SK-N-SH (cell line): ENCODE measurements around the gene PPP2R3B. TPM values are rescaled to one million over a fixed set of nuclear protein-coding genes. Genes with fewer than 3 reads are reported as not detected.

ENCODE experiments used
- CTCF ChIA-PET: fragments of 300-600, 350-600 bp; formaldehyde crosslinking; extraction: SDS; loops from one replicate; lab custom pipeline; 2021; lab: Yijun Ruan, JAX
- POLR2A ChIA-PET: fragments of 350-600 bp; sonication (Branson Sonifier 250); formaldehyde crosslinking; extraction: SDS; loops from one replicate; lab custom pipeline; 2020; ENCODE audit warnings: antibody characterized with exemption, inconsistent platforms; lab: Yijun Ruan, JAX
- DNase-seq: peaks from one replicate; pipeline ENCODE4 v3.0.0; 2012
- H2AFZ ChIP-seq: fragments of 200-600 bp; sonication (generic); 2 replicates; pipeline ENCODE4 v1.8.1; 2016; ENCODE audit warnings: antibody characterized with exemption, mild to moderate bottlenecking, low read depth
- H3F3A ChIP-seq: fragments of 200-600 bp; sonication (generic); replicated peaks from 2 replicates; pipeline ENCODE3; 2016; ENCODE audit warnings: antibody characterized with exemption, mild to moderate bottlenecking; ENCODE audit not compliant: insufficient read depth
- H3K27ac ChIP-seq, 2 experiments: fragments of 200-500 bp in 1 of 2; fragments of 200-600 bp in 1 of 2; sonication (Bioruptor generic) in 1 of 2; sonication (generic), shearing (Covaris generic) in 1 of 2; 2 replicates each; pipeline versions ENCODE4 v1.5.1 to v1.6.1; 2014 to 2016; ENCODE audit warnings: low read depth in 2 of 2, inconsistent platforms in 1 of 2, low read length in 1 of 2, mild to moderate bottlenecking in 1 of 2, mixed read lengths in 1 of 2
- H3K27me3 ChIP-seq: fragments of 200-600 bp; sonication (generic), shearing (Covaris generic); 2 replicates; pipeline ENCODE4 v1.6.1; 2016; ENCODE audit warnings: mixed run types; ENCODE audit not compliant: insufficient read depth
- H3K36me3 ChIP-seq, 2 experiments: fragments of 200-500 bp in 1 of 2; fragments of 200-600 bp in 1 of 2; sonication (Bioruptor generic) in 1 of 2; sonication (generic) in 1 of 2; replicated peaks in 1 of 2; 2 replicates each; pipeline versions ENCODE3 to v1.5.1; 2014 to 2016; ENCODE audit warnings: low read length in 1 of 2, mild to moderate bottlenecking in 1 of 2; ENCODE audit not compliant: insufficient read depth in 2 of 2, control insufficient read depth in 1 of 2
- H3K4me1 ChIP-seq, 2 experiments: fragments of 200-500 bp in 1 of 2; fragments of 200-600 bp in 1 of 2; sonication (Bioruptor generic) in 1 of 2; sonication (generic), shearing (Covaris generic) in 1 of 2; 2 replicates each; pipeline versions ENCODE4 v1.5.1 to v1.6.1; 2014 to 2016; ENCODE audit warnings: low read depth in 1 of 2, low read length in 1 of 2, mixed run types in 1 of 2; ENCODE audit not compliant: insufficient read depth in 2 of 2, control insufficient read depth in 1 of 2
- H3K4me2 ChIP-seq: fragments of 200-600 bp; sonication (generic), shearing (Covaris generic); 2 replicates; pipeline ENCODE4 v1.6.1; 2017; ENCODE audit warnings: mixed run types
- H3K4me3 ChIP-seq, 2 experiments: fragments of 200-500 bp in 1 of 2; fragments of 200-600 bp in 1 of 2; sonication (Bioruptor generic) in 1 of 2; sonication (generic), shearing (Covaris generic) in 1 of 2; 2 replicates each; pipeline versions ENCODE4 v1.5.1 to v1.8.1; 2014 to 2016; ENCODE audit warnings: low read depth in 2 of 2, inconsistent platforms in 1 of 2, low read length in 1 of 2, mild to moderate bottlenecking in 1 of 2, mixed read lengths in 1 of 2, moderate library complexity in 1 of 2
- H3K79me2 ChIP-seq: fragments of 200-600 bp; sonication (generic); 2 replicates; pipeline ENCODE4 v1.8.1; 2017; ENCODE audit warnings: mild to moderate bottlenecking; ENCODE audit not compliant: insufficient read depth
- H3K9ac ChIP-seq: fragments of 200-600 bp; sonication (generic); 2 replicates; pipeline ENCODE4 v1.6.1; 2017; ENCODE audit warnings: mixed run types
- H3K9me2 ChIP-seq: fragments of 200-600 bp; sonication (generic); 2 replicates; pipeline ENCODE4 v1.6.1; 2017; ENCODE audit warnings: mixed run types
- H3K9me3 ChIP-seq: fragments of 200-600 bp; sonication (generic); 2 replicates; pipeline ENCODE4 v1.6.1; 2017; ENCODE audit warnings: mixed run types, mild to moderate bottlenecking, moderate library complexity
- H4K20me1 ChIP-seq: fragments of 200-600 bp; sonication (generic); 2 replicates; pipeline ENCODE4 v1.6.1; 2017; ENCODE audit warnings: mild to moderate bottlenecking, mixed run types; ENCODE audit not compliant: insufficient read depth
- FOSL2 ChIP-seq: IDR thresholded peaks from 2 replicates; pipeline ENCODE4 v1.4.0; 2012; ENCODE audit warnings: low read depth, mild to moderate bottlenecking, moderate library complexity, borderline replicate concordance
- FOXJ3 ChIP-seq: sonication (generic); formaldehyde crosslinking; IDR thresholded peaks from 2 replicates; pipeline ENCODE4 v1.5.1; 2020; ENCODE audit warnings: mild to moderate bottlenecking, missing genetic modification reagents
- FOXM1 ChIP-seq: IDR thresholded peaks from 2 replicates; pipeline ENCODE4 v1.4.0; 2012; ENCODE audit warnings: low read depth, mild to moderate bottlenecking
- JUND ChIP-seq: IDR thresholded peaks from 2 replicates; pipeline ENCODE4 v1.4.0; 2012
- RCOR1 ChIP-seq: fragments of 150-350 bp; IDR thresholded peaks from 2 replicates; pipeline ENCODE4 v1.6.1; 2017; ENCODE audit warnings: antibody characterized with exemption, low read length
- RXRA ChIP-seq: IDR thresholded peaks from 2 replicates; pipeline ENCODE4 v1.4.0; 2012; ENCODE audit warnings: low read depth, mild to moderate bottlenecking, borderline replicate concordance
- TAF1 ChIP-seq: IDR thresholded peaks from 2 replicates; pipeline ENCODE4 v1.6.1; 2012; ENCODE audit warnings: low read depth, mild to moderate bottlenecking, low read length, moderate library complexity, borderline replicate concordance
- TEAD4 ChIP-seq: IDR thresholded peaks from 2 replicates; pipeline ENCODE4 v1.4.0; 2012; ENCODE audit warnings: mild to moderate bottlenecking, borderline replicate concordance; ENCODE audit not compliant: insufficient read depth
- WGBS: methylation state at CpG from one replicate; pipeline ENCODE4 v1.1.6; 2017; ENCODE audit warnings: low lambda C conversion rate; 5-methylcytosine and 5-hydroxymethylcytosine counted together
- polyA plus RNA-seq, 3 experiments: library from polyadenylated mRNA; depleted of rRNA; stranded (reverse); fragments of >200 nt; gene quantifications; 2 replicates each; pipeline ENCODE4 v1.2.3, GENCODE V29; 2012
- TF ChIP-seq, protein P1 (sequence below): fragments of 150-350 bp; IDR thresholded peaks from 2 replicates; pipeline ENCODE4 v1.6.1; 2017; ENCODE audit warnings: antibody characterized with exemption, low read length, low read depth, borderline replicate concordance
- TF ChIP-seq, protein P2 (sequence below): IDR thresholded peaks from 2 replicates; pipeline ENCODE4; 2012
- TF ChIP-seq, protein P3 (sequence below): fragments of 200-600 bp; sonication (generic); IDR thresholded peaks from 2 replicates; pipeline ENCODE4 v1.6.1; 2017; ENCODE audit warnings: antibody characterized with exemption, mild to moderate bottlenecking, moderate library complexity
- TF ChIP-seq, protein P4 (sequence below): IDR thresholded peaks from 2 replicates; pipeline ENCODE4 v1.6.1; 2012; ENCODE audit warnings: mild to moderate bottlenecking, low read depth, low read length, moderate library complexity
- TF ChIP-seq, protein P5 (sequence below): fragments of 150-350 bp; IDR thresholded peaks from 2 replicates; pipeline ENCODE4 v1.6.1; 2016; ENCODE audit warnings: mild to moderate bottlenecking, low read depth, low read length
- TF ChIP-seq, protein P6 (sequence below): IDR thresholded peaks from 2 replicates; pipeline ENCODE4 v1.4.0; 2012; ENCODE audit warnings: low read depth, borderline replicate concordance

PPP2R3B gene
- polyA plus RNA-seq, 1 of the 3 experiments (the other 2 are of a cell fraction): 19.4 TPM

DNA sequence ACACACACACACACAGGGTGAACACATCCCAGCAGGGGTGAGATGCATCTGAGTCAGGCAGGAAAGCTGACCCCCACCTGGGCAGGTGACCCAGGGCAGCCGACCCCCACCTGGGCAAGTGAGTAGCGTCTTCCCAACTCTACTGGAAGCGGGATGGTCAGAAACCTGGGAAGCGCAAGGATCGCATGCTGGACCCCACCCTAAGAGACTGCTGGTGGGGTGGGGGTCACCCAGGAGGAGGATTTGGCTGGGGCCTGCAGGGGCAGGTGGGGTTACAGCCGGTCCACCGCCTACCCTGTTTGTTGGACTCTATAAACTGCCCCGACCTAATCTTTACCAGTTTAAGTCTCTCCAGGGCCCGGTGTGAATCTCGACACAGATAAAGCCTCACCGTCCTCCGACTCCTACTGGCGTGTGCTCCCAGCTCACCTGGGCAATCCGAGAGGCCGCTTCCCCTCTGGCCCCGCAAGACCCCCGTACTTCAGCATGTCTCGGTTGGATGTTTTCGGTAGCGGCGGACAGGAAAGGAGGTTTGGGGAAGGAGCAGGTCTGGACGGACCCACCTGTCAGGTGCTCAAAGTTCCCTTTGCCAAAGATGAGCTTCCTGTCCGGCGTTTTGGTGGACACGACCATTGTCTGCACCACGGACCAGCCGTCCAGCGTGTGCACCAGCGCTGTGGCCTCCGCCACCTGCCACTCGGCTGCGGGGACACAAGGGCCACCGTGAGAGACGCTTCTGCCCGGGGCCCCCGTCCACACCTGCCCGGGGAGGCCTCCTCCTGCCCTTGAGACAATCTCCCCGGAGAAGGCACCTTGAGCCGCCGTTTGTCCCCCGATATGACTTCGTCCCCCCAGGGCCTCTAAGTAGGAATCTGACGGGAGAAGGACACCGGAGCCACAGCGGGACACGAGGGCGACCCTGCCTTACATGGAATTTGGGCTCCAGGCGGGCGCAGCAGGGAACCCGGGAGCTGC lies 70.1 kb downstream of the PPP2R3B start:
- CTCF ChIA-PET: no interaction called here
- Histone ChIP-seq H3K36me3 (peaks cover 0 to 28% of the 10 kb centered on the region in 2 experiments), H3K4me2 (peak overlapping the region; percentile 55; the same call in 1 of the 2 replicates), H3F3A (no peaks in the 10 kb centered on the region), H3K27ac (no peak overlapping the region; a peak in 1 of 4 replicates), H3K27me3 (no peaks in the 10 kb centered on the region), H3K9me3 (no peaks in the 10 kb centered on the region), H4K20me1 (0 out of 2 replicates have a peak, but pooled peaks cover 8% of the 10 kb centered on the region), H3K9ac (no peak overlapping the region), H3K4me3 (peak overlapping the region in 1 of 2 experiments; percentile 38; a peak in 2 of 4 replicates), H2AFZ (no peak overlapping the region), H3K4me1 (peaks cover 5 to 13% of the 10 kb centered on the region in 2 experiments; a peak in 2 of 4 replicates)
- WGBS: 93% methylated on average over 34 of the region's 50 CpGs
- DNase-seq: no peak
- POLR2A ChIA-PET: no interaction called here
- no peak for TF ChIP-seq RCOR1
- TF ChIP-seq JUND: no peak
- TF ChIP-seq FOSL2: no peak
- TF ChIP-seq, protein P1, sequence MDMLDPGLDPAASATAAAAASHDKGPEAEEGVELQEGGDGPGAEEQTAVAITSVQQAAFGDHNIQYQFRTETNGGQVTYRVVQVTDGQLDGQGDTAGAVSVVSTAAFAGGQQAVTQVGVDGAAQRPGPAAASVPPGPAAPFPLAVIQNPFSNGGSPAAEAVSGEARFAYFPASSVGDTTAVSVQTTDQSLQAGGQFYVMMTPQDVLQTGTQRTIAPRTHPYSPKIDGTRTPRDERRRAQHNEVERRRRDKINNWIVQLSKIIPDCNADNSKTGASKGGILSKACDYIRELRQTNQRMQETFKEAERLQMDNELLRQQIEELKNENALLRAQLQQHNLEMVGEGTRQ: no peak
- TF ChIP-seq TEAD4: no peak
- TF ChIP-seq, protein P2, sequence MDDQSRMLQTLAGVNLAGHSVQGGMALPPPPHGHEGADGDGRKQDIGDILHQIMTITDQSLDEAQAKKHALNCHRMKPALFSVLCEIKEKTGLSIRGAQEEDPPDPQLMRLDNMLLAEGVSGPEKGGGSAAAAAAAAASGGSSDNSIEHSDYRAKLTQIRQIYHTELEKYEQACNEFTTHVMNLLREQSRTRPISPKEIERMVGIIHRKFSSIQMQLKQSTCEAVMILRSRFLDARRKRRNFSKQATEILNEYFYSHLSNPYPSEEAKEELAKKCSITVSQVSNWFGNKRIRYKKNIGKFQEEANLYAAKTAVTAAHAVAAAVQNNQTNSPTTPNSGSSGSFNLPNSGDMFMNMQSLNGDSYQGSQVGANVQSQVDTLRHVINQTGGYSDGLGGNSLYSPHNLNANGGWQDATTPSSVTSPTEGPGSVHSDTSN: no peak
- TF ChIP-seq TAF1: no peak
- no peak for TF ChIP-seq FOXJ3
- TF ChIP-seq, protein P3, sequence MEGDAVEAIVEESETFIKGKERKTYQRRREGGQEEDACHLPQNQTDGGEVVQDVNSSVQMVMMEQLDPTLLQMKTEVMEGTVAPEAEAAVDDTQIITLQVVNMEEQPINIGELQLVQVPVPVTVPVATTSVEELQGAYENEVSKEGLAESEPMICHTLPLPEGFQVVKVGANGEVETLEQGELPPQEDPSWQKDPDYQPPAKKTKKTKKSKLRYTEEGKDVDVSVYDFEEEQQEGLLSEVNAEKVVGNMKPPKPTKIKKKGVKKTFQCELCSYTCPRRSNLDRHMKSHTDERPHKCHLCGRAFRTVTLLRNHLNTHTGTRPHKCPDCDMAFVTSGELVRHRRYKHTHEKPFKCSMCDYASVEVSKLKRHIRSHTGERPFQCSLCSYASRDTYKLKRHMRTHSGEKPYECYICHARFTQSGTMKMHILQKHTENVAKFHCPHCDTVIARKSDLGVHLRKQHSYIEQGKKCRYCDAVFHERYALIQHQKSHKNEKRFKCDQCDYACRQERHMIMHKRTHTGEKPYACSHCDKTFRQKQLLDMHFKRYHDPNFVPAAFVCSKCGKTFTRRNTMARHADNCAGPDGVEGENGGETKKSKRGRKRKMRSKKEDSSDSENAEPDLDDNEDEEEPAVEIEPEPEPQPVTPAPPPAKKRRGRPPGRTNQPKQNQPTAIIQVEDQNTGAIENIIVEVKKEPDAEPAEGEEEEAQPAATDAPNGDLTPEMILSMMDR: no peak
- no peak for TF ChIP-seq FOXM1
- TF ChIP-seq, protein P4, sequence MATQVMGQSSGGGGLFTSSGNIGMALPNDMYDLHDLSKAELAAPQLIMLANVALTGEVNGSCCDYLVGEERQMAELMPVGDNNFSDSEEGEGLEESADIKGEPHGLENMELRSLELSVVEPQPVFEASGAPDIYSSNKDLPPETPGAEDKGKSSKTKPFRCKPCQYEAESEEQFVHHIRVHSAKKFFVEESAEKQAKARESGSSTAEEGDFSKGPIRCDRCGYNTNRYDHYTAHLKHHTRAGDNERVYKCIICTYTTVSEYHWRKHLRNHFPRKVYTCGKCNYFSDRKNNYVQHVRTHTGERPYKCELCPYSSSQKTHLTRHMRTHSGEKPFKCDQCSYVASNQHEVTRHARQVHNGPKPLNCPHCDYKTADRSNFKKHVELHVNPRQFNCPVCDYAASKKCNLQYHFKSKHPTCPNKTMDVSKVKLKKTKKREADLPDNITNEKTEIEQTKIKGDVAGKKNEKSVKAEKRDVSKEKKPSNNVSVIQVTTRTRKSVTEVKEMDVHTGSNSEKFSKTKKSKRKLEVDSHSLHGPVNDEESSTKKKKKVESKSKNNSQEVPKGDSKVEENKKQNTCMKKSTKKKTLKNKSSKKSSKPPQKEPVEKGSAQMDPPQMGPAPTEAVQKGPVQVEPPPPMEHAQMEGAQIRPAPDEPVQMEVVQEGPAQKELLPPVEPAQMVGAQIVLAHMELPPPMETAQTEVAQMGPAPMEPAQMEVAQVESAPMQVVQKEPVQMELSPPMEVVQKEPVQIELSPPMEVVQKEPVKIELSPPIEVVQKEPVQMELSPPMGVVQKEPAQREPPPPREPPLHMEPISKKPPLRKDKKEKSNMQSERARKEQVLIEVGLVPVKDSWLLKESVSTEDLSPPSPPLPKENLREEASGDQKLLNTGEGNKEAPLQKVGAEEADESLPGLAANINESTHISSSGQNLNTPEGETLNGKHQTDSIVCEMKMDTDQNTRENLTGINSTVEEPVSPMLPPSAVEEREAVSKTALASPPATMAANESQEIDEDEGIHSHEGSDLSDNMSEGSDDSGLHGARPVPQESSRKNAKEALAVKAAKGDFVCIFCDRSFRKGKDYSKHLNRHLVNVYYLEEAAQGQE: no peak
- no peak for TF ChIP-seq RXRA
- TF ChIP-seq, protein P5, sequence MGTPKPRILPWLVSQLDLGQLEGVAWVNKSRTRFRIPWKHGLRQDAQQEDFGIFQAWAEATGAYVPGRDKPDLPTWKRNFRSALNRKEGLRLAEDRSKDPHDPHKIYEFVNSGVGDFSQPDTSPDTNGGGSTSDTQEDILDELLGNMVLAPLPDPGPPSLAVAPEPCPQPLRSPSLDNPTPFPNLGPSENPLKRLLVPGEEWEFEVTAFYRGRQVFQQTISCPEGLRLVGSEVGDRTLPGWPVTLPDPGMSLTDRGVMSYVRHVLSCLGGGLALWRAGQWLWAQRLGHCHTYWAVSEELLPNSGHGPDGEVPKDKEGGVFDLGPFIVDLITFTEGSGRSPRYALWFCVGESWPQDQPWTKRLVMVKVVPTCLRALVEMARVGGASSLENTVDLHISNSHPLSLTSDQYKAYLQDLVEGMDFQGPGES: no peak
- TF ChIP-seq, protein P6, sequence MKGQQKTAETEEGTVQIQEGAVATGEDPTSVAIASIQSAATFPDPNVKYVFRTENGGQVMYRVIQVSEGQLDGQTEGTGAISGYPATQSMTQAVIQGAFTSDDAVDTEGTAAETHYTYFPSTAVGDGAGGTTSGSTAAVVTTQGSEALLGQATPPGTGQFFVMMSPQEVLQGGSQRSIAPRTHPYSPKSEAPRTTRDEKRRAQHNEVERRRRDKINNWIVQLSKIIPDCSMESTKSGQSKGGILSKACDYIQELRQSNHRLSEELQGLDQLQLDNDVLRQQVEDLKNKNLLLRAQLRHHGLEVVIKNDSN: no peak
- TF ChIP-seq, all 33 proteins: peak for 0
- H3K9me2 ChIP-seq: no peaks in the 10 kb centered on the region
- peaks cover 16% of the 10 kb centered on the region; the same call in 1 of the 2 replicates for H3K79me2 ChIP-seq
